Right lobe of liver (tissue), 6 donors: ENCODE results near the gene CARF. TPM values are rescaled to one million over a fixed set of nuclear protein-coding genes. Genes with fewer than 3 reads are reported as not detected.

Experiments used
- ATAC-seq, 4 donors: fragments of 200-7000 bp; cut with Tn5 transposase; one replicate each; pipeline ENCODE4 v1.9.1; 2020; ENCODE audit warnings: mild to moderate bottlenecking in 4 of 4, moderate library complexity in 4 of 4
- DNase-seq, 3 donors: peaks; one replicate each; pipeline ENCODE4 v3.0.0-alpha.2; 2020
- H3K27ac ChIP-seq, 3 donors: fragments of 200-600 bp; one replicate each; pipeline ENCODE4 v1.8.0; 2022
- H3K27me3 ChIP-seq, 2 donors: fragments of 200-600 bp; one replicate each; pipeline ENCODE4 v1.8.0; 2022
- H3K36me3 ChIP-seq, 4 donors: fragments of 200-600 bp; sonication (generic) in 1 of 4; one replicate each; pipeline versions ENCODE4 v1.5.1 to v1.8.0; 2017 to 2022; ENCODE audit warnings: control low read depth in 1 of 4
- H3K4me1 ChIP-seq, 4 donors: fragments of 200-600 bp; sonication (generic) in 1 of 4; one replicate each; pipeline versions ENCODE4 v1.5.1 to v1.8.0; 2017 to 2022; ENCODE audit warnings: control low read depth in 1 of 4
- H3K4me3 ChIP-seq, 3 donors: fragments of 200-600 bp; one replicate each; pipeline ENCODE4 v1.8.0; 2022
- H3K9me3 ChIP-seq, 4 donors: fragments of 200-600 bp; sonication (generic) in 1 of 4; one replicate each; pipeline versions ENCODE4 v1.5.1 to v1.8.0; 2017 to 2022; ENCODE audit warnings: control low read depth in 1 of 4
- POLR2A ChIP-seq: fragments of 450-650 bp; IDR thresholded peaks from one replicate; pipeline ENCODE4 v1.6.1; 2017; ENCODE audit warnings: antibody characterized with exemption, mild to moderate bottlenecking
- WGBS: methylation state at CpG from one replicate; pipeline ENCODE4 v1.1.6; 2018; ENCODE audit warnings: low coverage, low lambda C conversion rate; ENCODE audit not compliant: insufficient coverage; ENCODE audit errors: missing lambda C conversion rate; 5-methylcytosine and 5-hydroxymethylcytosine counted together
- intact Hi-C, 2 donors: fragments of 100-400 bp; cut with DNase I; formaldehyde crosslinking; loops; one replicate each; pipeline versions ENCODE4 v1.11.2 to v1.14.1; 2022
- total RNA-seq, 6 experiments: library from RNA; depleted of rRNA in 2 of 6; stranded (reverse); fragments of >200 nt in 2 of 6; fragmentation: NEBNext Ultra II Directional in 3 of 6; extraction: Animal tissue kit (Norgen Biotek cat#: 25700) in 3 of 6; gene quantifications; one replicate each; pipeline versions ENCODE4 v1.1.0 to v1.2.4, GENCODE V29; 2016 to 2023
- TF ChIP-seq, protein P1 (sequence below), 4 donors: fragments of 200-600 bp in 3 of 4; fragments of 450-650 bp in 1 of 4; IDR thresholded peaks; one replicate each; pipeline versions ENCODE4 v1.5.1 to v1.8.0; 2016 to 2022; ENCODE audit warnings: antibody characterized with exemption in 4 of 4, mild to moderate bottlenecking in 2 of 4
- donor health status: DM: no; HTN: yes; CAD: no.
- donor health status: DM: no; HTN: no; CAD: no.
- donor health status: DM: no; HTN: no; CAD: no.
- donor health status: DM: no; HTN: yes; CAD: no.
- donor health status: DM: no; HTN: yes; CAD: no.

CARF gene
- total RNA-seq, 6 experiments from 2014 or later: 3.0 to 6.9 (median 4.3) TPM

DNA sequence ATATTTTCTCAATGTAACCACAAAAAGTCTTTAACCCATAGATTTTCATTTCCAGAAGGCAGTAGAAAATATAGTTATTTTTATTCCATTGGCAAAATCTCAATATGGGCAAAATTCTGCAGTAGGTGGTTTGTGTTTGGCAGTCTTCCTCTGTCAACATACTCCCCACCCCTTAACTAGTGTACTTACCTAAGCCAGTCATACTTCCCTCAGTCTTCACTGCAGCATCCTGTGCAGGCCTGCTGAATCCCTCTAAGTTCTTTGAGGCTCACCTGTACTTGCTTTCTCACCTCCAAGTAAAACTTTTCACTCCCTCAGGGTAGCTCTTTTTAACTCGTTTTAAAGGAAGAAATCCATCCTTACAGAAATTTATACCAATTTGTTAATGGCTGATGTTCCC is 6.8 kb downstream of the CARF start:
- intact Hi-C loops: no loop called here
- Histone ChIP-seq H3K4me3 (no peak overlapping the region), H3K27me3 (no peaks in the 10 kb centered on the region), H3K36me3 (peaks cover 0 to 5% (median under 1%) of the 10 kb centered on the region in 4 donors), H3K27ac (no peak overlapping the region), H3K4me1 (no peaks in the 10 kb centered on the region), H3K9me3 (no peaks in the 10 kb centered on the region)
- DNase-seq (no peak), ATAC-seq (no peak)
- TF ChIP-seq, protein P1, sequence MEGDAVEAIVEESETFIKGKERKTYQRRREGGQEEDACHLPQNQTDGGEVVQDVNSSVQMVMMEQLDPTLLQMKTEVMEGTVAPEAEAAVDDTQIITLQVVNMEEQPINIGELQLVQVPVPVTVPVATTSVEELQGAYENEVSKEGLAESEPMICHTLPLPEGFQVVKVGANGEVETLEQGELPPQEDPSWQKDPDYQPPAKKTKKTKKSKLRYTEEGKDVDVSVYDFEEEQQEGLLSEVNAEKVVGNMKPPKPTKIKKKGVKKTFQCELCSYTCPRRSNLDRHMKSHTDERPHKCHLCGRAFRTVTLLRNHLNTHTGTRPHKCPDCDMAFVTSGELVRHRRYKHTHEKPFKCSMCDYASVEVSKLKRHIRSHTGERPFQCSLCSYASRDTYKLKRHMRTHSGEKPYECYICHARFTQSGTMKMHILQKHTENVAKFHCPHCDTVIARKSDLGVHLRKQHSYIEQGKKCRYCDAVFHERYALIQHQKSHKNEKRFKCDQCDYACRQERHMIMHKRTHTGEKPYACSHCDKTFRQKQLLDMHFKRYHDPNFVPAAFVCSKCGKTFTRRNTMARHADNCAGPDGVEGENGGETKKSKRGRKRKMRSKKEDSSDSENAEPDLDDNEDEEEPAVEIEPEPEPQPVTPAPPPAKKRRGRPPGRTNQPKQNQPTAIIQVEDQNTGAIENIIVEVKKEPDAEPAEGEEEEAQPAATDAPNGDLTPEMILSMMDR (IDR thresholded peaks at IDR 0.05): no peak
- no peak for TF ChIP-seq POLR2A
- WGBS: 100% methylated on average over 1 of the region's 1 CpG

DNA sequence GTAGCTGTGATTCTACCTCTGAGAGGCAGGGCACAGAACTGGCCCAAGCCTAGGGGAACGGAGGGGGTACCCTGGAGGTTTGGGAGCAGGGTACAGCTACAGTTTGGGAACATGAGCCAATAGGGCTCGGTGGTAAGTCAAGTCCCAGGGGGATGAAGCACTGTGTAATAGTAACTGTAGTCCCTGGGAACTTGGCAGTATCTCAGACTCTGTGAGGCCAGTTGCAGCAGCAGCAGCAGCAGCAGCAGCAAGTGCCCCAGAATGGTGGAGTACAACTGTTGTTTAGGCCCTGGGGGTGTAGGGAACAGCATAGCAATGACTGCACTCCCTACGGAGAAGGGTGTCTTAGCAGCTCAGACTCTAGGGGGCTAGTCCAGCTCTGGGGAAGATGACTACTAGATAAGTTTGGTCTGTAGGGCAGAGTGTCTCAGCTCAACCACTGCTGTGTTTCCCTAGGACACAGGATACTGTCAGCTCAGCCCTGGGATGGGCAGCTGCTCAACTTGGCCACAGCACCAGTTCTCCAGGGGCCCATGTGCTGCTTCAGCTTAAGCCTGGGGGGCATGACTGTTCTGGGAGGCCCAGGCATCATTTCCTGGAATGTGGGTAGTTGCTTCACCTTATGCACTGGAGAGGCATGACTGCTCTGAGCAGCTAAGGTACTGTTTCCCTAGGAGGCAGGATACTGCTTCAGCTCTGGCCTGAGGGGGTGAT is 20.5 kb downstream of the CARF start:
- Histone ChIP-seq H3K9me3 (no peaks in the 10 kb centered on the region), H3K27me3 (no peaks in the 10 kb centered on the region), H3K4me1 (no peaks in the 10 kb centered on the region), H3K27ac (no peak overlapping the region), H3K36me3 (no peaks in the 10 kb centered on the region), H3K4me3 (no peak overlapping the region)
- ATAC-seq: no peak
- no peak for DNase-seq
- intact Hi-C loops: no loop called here
- TF ChIP-seq POLR2A: no peak
- TF ChIP-seq, protein P1 (IDR thresholded peaks at IDR 0.05): no peak
- WGBS: 100% methylated on average over 1 of the region's 3 CpGs

- TF ChIP-seq, protein P1 (IDR thresholded peaks at IDR 0.05): no peak
- no peak for TF ChIP-seq POLR2A
- ATAC-seq (no peak), DNase-seq (no peak)
- Histone ChIP-seq H3K36me3 (no peaks in the 10 kb centered on the region), H3K27ac (no peak overlapping the region), H3K9me3 (no peaks in the 10 kb centered on the region), H3K4me3 (no peak overlapping the region), H3K27me3 (no peaks in the 10 kb centered on the region), H3K4me1 (no peaks in the 10 kb centered on the region)
- WGBS: no CpG with 5 or more reads among the region's 5 CpGs
- intact Hi-C loops: no loop called here
These were observed 21.1 kb downstream of the CARF start for GRCh38 chr2:202933139-202933510.

- 100% methylated on average over 2 of the region's 2 CpGs for WGBS
- Histone ChIP-seq H3K27me3 (no peaks in the 10 kb centered on the region), H3K4me3 (no peak overlapping the region), H3K27ac (no peak overlapping the region), H3K9me3 (no peaks in the 10 kb centered on the region), H3K36me3 (no peaks in the 10 kb centered on the region), H3K4me1 (no peaks in the 10 kb centered on the region)
- intact Hi-C loops: no loop called here
- TF ChIP-seq, protein P1 (IDR thresholded peaks at IDR 0.05): no peak
- no peak for TF ChIP-seq POLR2A
- DNase-seq: no peak
- ATAC-seq: no peak
These were observed 21.9 kb downstream of the CARF start for GRCh38 chr2:202933958-202934357.
